Heart right ventricle (tissue), 16 donors: ENCODE measurements around the gene SNX1. TPM values are rescaled to one million over a fixed set of nuclear protein-coding genes. Genes with fewer than 3 reads are reported as not detected.
A peak's percentile ranks its signal among the peaks of the same experiment; 100 is the strongest.

Experiments
- ATAC-seq, 8 donors: fragments of 200-7000 bp; cut with Tn5 transposase; one replicate each; pipeline ENCODE4 v1.9.1; 2020; ENCODE audit warnings: mild to moderate bottlenecking in 8 of 8, moderate library complexity in 8 of 8, moderate number of reproducible peaks in 1 of 8
- DNase-seq, 2 donors: peaks; one replicate each; pipeline ENCODE4 v3.0.0-alpha.2; 2020
- H3K27ac ChIP-seq, 10 donors: fragments of 200-600 bp; sonication (generic) in 2 of 10; one replicate each; pipeline versions ENCODE4 v1.5.0 to v1.8.0; 2020 to 2022; ENCODE audit warnings: mild to moderate bottlenecking in 3 of 10
- H3K27me3 ChIP-seq, 7 donors: fragments of 200-600 bp; one replicate each; pipeline ENCODE4 v1.8.0; 2021 to 2022; ENCODE audit warnings: mild to moderate bottlenecking in 2 of 7
- H3K36me3 ChIP-seq, 9 donors: fragments of 200-600 bp; sonication (generic) in 1 of 9; one replicate each; pipeline versions ENCODE4 v1.5.0 to v1.8.0; 2020 to 2022; ENCODE audit warnings: mild to moderate bottlenecking in 2 of 9
- H3K4me1 ChIP-seq, 9 donors: fragments of 200-600 bp; sonication (generic) in 1 of 9; one replicate each; pipeline versions ENCODE4 v1.5.0 to v1.8.0; 2020 to 2022; ENCODE audit warnings: mild to moderate bottlenecking in 4 of 9
- H3K4me3 ChIP-seq, 10 donors: fragments of 200-600 bp; sonication (generic) in 2 of 10; one replicate each; pipeline versions ENCODE4 v1.5.0 to v1.8.0; 2020 to 2022; ENCODE audit warnings: mild to moderate bottlenecking in 7 of 10, moderate library complexity in 2 of 10
- H3K9me3 ChIP-seq, 11 donors: fragments of 200-600 bp in 10 of 11; sonication (generic) in 2 of 11; one replicate each; pipeline versions ENCODE4 v1.5.0 to v1.8.0; 2013 to 2022; ENCODE audit warnings: mild to moderate bottlenecking in 2 of 11, control low read depth in 1 of 11, moderate library complexity in 1 of 11
- CTCF ChIP-seq, 9 donors: fragments of 200-600 bp; sonication (generic) in 2 of 9; IDR thresholded peaks; one replicate each; pipeline versions ENCODE4 v1.5.0 to v1.8.0; 2021 to 2022; ENCODE audit warnings: antibody characterized with exemption in 9 of 9, mild to moderate bottlenecking in 5 of 9, moderate library complexity in 1 of 9
- whole genome bisulfite sequencing, 2 donors: extraction: QIAGEN DNeasy Blood & Tissue Kit; methylation state at CpG; one replicate each; pipeline ENCODE4 v1.1.7; 2013; ENCODE audit warnings: inconsistent platforms in 1 of 2; 5-methylcytosine and 5-hydroxymethylcytosine counted together
- intact Hi-C, 10 donors: fragments of 100-400 bp; cut with DNase I; formaldehyde crosslinking; loops; one replicate each; pipeline versions ENCODE4 v1.11.1 to v1.14.2; 2022
- polyA plus RNA-seq, 2 donors: library from polyadenylated mRNA; stranded (reverse); fragments of 200-250 nt; gene quantifications; one replicate each; pipeline ENCODE4 v1.2.3, GENCODE V29; 2013
- total RNA-seq, 10 donors: library from RNA; stranded (reverse); fragmentation: NEBNext Ultra II Directional in 3 of 10; extraction: Animal tissue kit (Norgen Biotek cat#: 25700) in 3 of 10; gene quantifications; one replicate each; pipeline versions ENCODE4 v1.2.1 to v1.2.4, GENCODE V29; 2021 to 2023
- donor health status: Arrhythmogenic right ventricular cardiomyopathy.
- donor health status: ischemic (EF 13 %, LVEDD 7.1; RV severe dilation, severe dysfunction).
- donor health status: healthy with polysubstance abuse.
- donor health status: DM: no; HTN: yes; CAD: no.
- donor health status: DM: no; HTN: no; CAD: no.
- donor health status: ischemic (EF 25% LVEDD 6.9; RV normal size, moderate dysfunction).
- donor health status: ischemic (EF 25% LVEDD 5.7; RV mildly dilated, moderate dysfunction).
- donor health status: healthy.
- donor health status: DM: yes; HTN: yes; CAD: no.
- donor health status: Ischemic cardiomyopathy.
- donor health status: ischemic (EF 35%, LVEDD 5.7; RV mildly dilated, moderate dysfunction).
- donor health status: nonischemic (EF 11% LVEDD 7.7; RV severe dilation, severe dysfunction).
- donor health status: DM: yes; HTN: yes; CAD: no.
- donor health status: PGD.
- donor health status: ischemic (EF 29% LVEDD 5.4; RV normal size, mild dysfunction).
- donor health status: nonischemic (EF 23%, LVEDD 6.1; RV moderate dilation, normal function).

Gene SNX1
- total and polyA plus RNA-seq, 12 donors: 44.9 to 110 (median 88.7) TPM

DNA sequence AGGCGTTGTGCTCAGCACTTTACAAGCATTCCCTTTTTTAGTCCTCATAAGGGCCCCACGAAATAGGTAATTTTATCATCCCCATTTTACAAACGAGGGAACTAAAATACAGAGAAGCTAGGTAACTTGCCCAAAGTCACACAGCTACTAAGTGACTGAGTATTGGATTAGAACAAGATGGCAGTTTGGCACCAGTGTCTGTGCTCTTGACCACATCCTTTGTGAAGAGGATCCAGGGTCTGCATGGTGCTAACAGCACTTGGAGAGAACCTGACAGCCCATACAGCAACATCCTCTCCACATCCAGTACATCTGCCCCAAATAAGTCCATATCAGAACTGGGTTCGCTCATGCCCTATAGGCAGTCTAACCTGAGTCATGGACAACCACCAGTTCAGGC, 27.6 kb upstream of the SNX1 start:
- Histone ChIP-seq H3K27ac (no peak overlapping the region), H3K4me3 (no peak overlapping the region), H3K27me3 (no peaks in the 10 kb centered on the region), H3K4me1 (peaks cover 0 to 52% (median 27%) of the 10 kb centered on the region in 9 donors), H3K9me3 (no peaks in the 10 kb centered on the region), H3K36me3 (peaks cover 0 to 19% (median 5%) of the 10 kb centered on the region in 9 donors)
- 64 to 73% methylated on average over 4 of the region's 4 CpGs for WGBS, 2 donors
- intact Hi-C loops: loop anchor here in 8 of 10 donors (5.0 to 10.0 kb wide), 5 partner anchors 311 to 603 kb away; no protein-coding TSS in a partner anchor
- ATAC-seq (no peak), DNase-seq (no peak)
- no peak for TF ChIP-seq CTCF (IDR thresholded peaks at IDR 0.05)

DNA sequence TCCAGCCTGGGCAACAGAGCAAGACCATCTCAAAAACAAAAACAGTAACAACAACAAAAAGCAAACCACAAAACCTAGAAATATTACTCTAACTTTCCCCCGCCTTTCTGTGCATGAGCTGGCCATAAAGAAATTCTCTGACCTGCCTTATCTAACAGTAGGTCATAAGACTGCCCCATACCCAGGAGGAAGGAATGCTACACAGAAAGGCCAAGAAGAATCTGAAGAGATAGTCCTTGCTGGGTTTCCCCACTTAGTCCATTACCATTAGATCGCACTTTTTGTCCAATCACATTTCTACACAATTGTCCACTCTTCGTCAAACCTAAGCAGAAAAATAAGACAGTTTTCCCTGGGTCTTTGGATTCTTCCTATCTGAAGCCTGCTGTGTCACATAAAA, 25.7 kb upstream of the SNX1 start:
- Histone ChIP-seq H3K36me3 (peaks cover 0 to 39% (median 23%) of the 10 kb centered on the region in 9 donors), H3K9me3 (no peaks in the 10 kb centered on the region), H3K27ac (peak overlapping the region in 2 of 10 donors; percentile 46 to 73), H3K4me3 (no peak overlapping the region), H3K4me1 (peaks cover 0 to 54% (median 27%) of the 10 kb centered on the region in 9 donors), H3K27me3 (no peaks in the 10 kb centered on the region)
- intact Hi-C loops: loop anchor here in 2 of 10 donors (5.0 kb wide), 1 partner anchor 458 kb away; no protein-coding TSS in a partner anchor
- WGBS, 2 donors: 99% methylated on average over 3 of the region's 3 CpGs
- TF ChIP-seq CTCF (IDR thresholded peaks at IDR 0.05): no peak
- no peak for ATAC-seq
- DNase-seq: no peak

- intact Hi-C loops: loop anchor here in 2 of 10 donors (5.0 kb wide), 1 partner anchor 459 kb away; no protein-coding TSS in a partner anchor
- peaks cover 0 to 46% (median 25%) of the 10 kb centered on the region in 9 donors for H3K36me3 ChIP-seq
- peak in 1 of 2 donors; percentile 35 for DNase-seq
- no peaks in the 10 kb centered on the region for H3K27me3 ChIP-seq
- peak overlapping the region in 9 of 10 donors; percentile 26 to 73 (median 46) for H3K27ac ChIP-seq
- no peak for TF ChIP-seq CTCF (IDR thresholded peaks at IDR 0.05)
- H3K9me3 ChIP-seq: no peaks in the 10 kb centered on the region
- ATAC-seq: peak; percentile 49 to 84 (median 58)
- H3K4me1 ChIP-seq: peaks cover 0 to 58% (median 27%) of the 10 kb centered on the region in 9 donors
- no peak overlapping the region for H3K4me3 ChIP-seq
- 41 to 46% methylated on average over 8 of the region's 8 CpGs for WGBS, 2 donors
Measured at GRCh38 chr15:64070965-64071851, 24.6 kb upstream of the SNX1 start.

DNA sequence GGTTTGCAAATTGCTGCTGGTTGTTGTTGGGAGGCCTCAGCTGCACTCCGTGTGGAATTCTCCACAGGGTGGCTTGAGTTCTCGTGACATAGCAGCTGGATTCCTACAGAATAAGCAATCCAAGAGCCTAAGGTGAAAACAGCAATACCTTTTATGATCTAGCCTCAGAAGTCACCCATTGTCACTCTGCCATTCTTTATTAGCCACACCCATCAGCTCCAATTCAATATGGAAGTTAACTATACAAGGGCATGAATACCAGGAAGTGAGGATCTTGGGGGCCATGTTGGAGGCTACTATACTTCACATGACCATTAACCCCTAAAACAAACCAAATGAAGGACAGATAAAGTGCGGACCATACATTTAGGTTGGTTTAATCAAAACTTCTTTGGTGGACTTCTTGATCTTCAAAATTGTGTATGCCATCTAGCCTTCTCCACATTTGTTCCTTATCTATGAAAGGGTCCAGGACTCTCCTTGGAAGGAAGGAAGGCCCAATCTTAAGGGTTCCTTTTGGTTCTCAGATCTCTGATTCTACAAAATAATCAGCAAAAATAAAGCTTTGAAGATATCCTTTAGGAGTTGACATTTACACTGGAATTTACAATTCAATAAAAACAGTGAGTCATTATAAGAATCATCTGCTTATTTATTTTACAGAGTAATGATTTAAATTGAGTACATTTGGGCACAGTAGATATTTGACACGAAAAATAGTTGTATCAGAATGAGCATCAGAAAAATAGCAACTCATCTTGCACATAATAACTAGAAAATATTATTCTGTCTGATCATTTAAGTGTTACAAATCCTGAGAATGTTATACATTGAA, 23.6 kb upstream of the SNX1 start:
- no peak for ATAC-seq
- TF ChIP-seq CTCF (IDR thresholded peaks at IDR 0.05): no peak
- WGBS, 2 donors: 90 to 97% methylated on average over 4 of the region's 4 CpGs
- Histone ChIP-seq H3K27ac (peak overlapping the region in 9 of 10 donors; percentile 26 to 73 (median 46)), H3K27me3 (no peaks in the 10 kb centered on the region), H3K36me3 (peaks cover 0 to 46% (median 25%) of the 10 kb centered on the region in 9 donors), H3K9me3 (no peaks in the 10 kb centered on the region), H3K4me1 (peaks cover 0 to 62% (median 27%) of the 10 kb centered on the region in 9 donors), H3K4me3 (no peak overlapping the region)
- intact Hi-C loops: loop anchor here in 2 of 10 donors (5.0 kb wide), 1 partner anchor 460 kb away; no protein-coding TSS in a partner anchor
- no peak for DNase-seq
